ENCODE results near the gene PLCXD1. TPM values are rescaled to one million over a fixed set of nuclear protein-coding genes. Genes with fewer than 3 reads are reported as not detected.
A peak's percentile ranks its signal among the peaks of the same experiment; 100 is the strongest.

Gene PLCXD1
- total and polyA plus RNA-seq, 7 donors = 2.5 to 29.8 (median 5.1) TPM

GRCh38 chrX:340641-341423, 59.7 kb downstream of the PLCXD1 start:
- Histone ChIP-seq H3K4me3 (no peak overlapping the region), H3K27me3 (no peaks in the 10 kb centered on the region), H3K4me1 (no peaks in the 10 kb centered on the region), H3K9me3 (no peaks in the 10 kb centered on the region), H3K27ac (no peak overlapping the region), H3K36me3 (peaks cover 0 to 6% (median 3%) of the 10 kb centered on the region in 4 donors)
- DNase-seq = peak; percentile 56
- intact Hi-C loops (cut with DNase I) = no loop called here
- no peak for TF ChIP-seq POLR2A (IDR thresholded peaks at IDR 0.05)
- no peak for TF ChIP-seq EP300 (IDR thresholded peaks at IDR 0.05)
- 91 to 96% methylated on average over 51 to 52 of the region's 52 CpGs for WGBS, 2 donors

- intact Hi-C loops (cut with DNase I) = no loop called here
- Histone ChIP-seq H3K27ac (no peak overlapping the region), H3K27me3 (no peaks in the 10 kb centered on the region), H3K4me3 (no peak overlapping the region), H3K9me3 (no peaks in the 10 kb centered on the region), H3K4me1 (no peaks in the 10 kb centered on the region), H3K36me3 (peaks cover 0 to 11% (median 3%) of the 10 kb centered on the region in 4 donors)
- TF ChIP-seq EP300 (IDR thresholded peaks at IDR 0.05) (no peak), CTCF (IDR thresholded peaks at IDR 0.05) (no peak), POLR2A (IDR thresholded peaks at IDR 0.05) (no peak), POLR2AphosphoS5 (IDR thresholded peaks at IDR 0.05) (no peak)
- peak; percentile 59 for DNase-seq
- WGBS, 2 donors = 96% methylated on average over 36 of the region's 36 CpGs
Observed at GRCh38 chrX:341541-342101, 60.4 kb downstream of the PLCXD1 start.

DNA sequence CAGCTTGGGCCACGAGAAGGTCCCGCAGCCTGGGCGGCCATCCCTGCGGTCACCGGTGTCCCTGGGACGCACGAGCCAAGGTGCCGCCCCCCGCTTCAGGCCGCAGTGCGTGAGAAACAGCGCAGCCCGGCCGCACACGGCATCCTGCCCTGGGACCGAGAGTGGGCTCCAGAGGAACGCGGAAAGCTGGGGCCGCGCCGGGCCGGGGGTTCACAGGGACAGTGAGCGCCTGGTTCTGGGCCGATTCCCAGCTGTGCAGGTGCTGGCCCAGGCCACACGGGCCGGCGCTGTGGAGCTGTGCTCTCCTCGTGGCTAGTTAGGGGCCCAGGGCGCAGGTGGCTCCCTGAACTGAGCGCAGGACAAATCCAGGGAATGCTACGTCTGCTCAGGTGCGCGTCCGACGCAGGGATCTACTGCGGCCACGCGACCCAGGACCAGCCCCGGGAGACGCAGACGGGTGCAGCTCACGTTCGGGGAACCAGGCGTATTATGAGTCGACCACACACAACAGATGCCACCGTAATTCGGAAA, 63.3 kb downstream of the PLCXD1 start:
- no peak overlapping the region for H3K27ac ChIP-seq
- H3K4me3 ChIP-seq = no peak overlapping the region
- H3K27me3 ChIP-seq = no peaks in the 10 kb centered on the region
- H3K36me3 ChIP-seq = peaks cover 0 to 11% (median 3%) of the 10 kb centered on the region in 4 donors
- intact Hi-C loops (cut with DNase I) = no loop called here
- DNase-seq = peak; percentile 40
- 97 to 98% methylated on average over 47 of the region's 47 CpGs for WGBS, 2 donors
- H3K9me3 ChIP-seq = no peaks in the 10 kb centered on the region
- no peak for TF ChIP-seq POLR2AphosphoS5 (IDR thresholded peaks at IDR 0.05)
- no peak for TF ChIP-seq EP300 (IDR thresholded peaks at IDR 0.05)
- no peak for TF ChIP-seq POLR2A (IDR thresholded peaks at IDR 0.05)
- TF ChIP-seq CTCF (IDR thresholded peaks at IDR 0.05) = no peak
- H3K4me1 ChIP-seq = no peaks in the 10 kb centered on the region

- no peak overlapping the region for H3K27ac ChIP-seq
- 95 to 97% methylated on average over 63 of the region's 63 CpGs for WGBS, 2 donors
- peaks cover 0 to 11% (median 3%) of the 10 kb centered on the region in 4 donors for H3K36me3 ChIP-seq
- no peaks in the 10 kb centered on the region for H3K4me1 ChIP-seq
- peak; percentile 52 for DNase-seq
- no peak overlapping the region for H3K4me3 ChIP-seq
- intact Hi-C loops (cut with DNase I) = no loop called here
- TF ChIP-seq POLR2AphosphoS5 (IDR thresholded peaks at IDR 0.05) (no peak), EP300 (IDR thresholded peaks at IDR 0.05) (no peak), POLR2A (IDR thresholded peaks at IDR 0.05) (no peak), CTCF (IDR thresholded peaks at IDR 0.05) (no peak)
- H3K27me3 ChIP-seq = no peaks in the 10 kb centered on the region
- H3K9me3 ChIP-seq = no peaks in the 10 kb centered on the region
Observed at GRCh38 chrX:345020-345925, 64.1 kb downstream of the PLCXD1 start.
